HCT116 (cell line): ENCODE data around the gene ANXA6. TPM values are rescaled to one million over a fixed set of nuclear protein-coding genes. Genes with fewer than 3 reads are reported as not detected.

Source experiments
- ATAC-seq: fragments of 200-7000 bp; cut with Tn5 transposase; 2 replicates; pipeline ENCODE4 v1.9.1; 2020; ENCODE audit warnings: mild to moderate bottlenecking, moderate library complexity
- BruUV-seq: library from RNA; stranded (reverse); fragments of 400-500 nt; replicated peaks from 2 replicates; lab custom pipeline; 2021; lab: Mats Ljungman, UMichigan
- CTCF ChIA-PET: fragments of 300-600 bp; sonication (Branson Sonifier 250); formaldehyde crosslinking; loops from one replicate; lab custom pipeline; 2021; ENCODE audit warnings: antibody characterized with exemption; lab: Charles Lee
- POLR2A ChIA-PET: fragments of 300-600, 350-600 bp; sonication (Branson Sonifier 250); formaldehyde crosslinking; loops from one replicate; lab custom pipeline; 2021; ENCODE audit warnings: antibody characterized with exemption; lab: Charles Lee
- RAD21 ChIA-PET, 2 experiments: fragments of 300-600 bp; sonication (Branson Sonifier 250); formaldehyde crosslinking; loops; one replicate each; lab custom pipeline; 2023; ENCODE audit warnings: low total read pairs in 2 of 2; ENCODE audit not compliant: uncharacterized antibody in 2 of 2, unreplicated experiment in 2 of 2, low non-redundant PET in 1 of 2; lab: Charles Lee
- DNase-seq: peaks from one replicate; pipeline ENCODE4 v3.0.0-alpha.2; 2010; ENCODE audit warnings: low read depth, low spot score
- H2AFZ ChIP-seq: fragments of 200-600 bp; shearing (Covaris generic), sonication (generic); 2 replicates; pipeline ENCODE4 v1.6.1; 2017; ENCODE audit warnings: low read depth, mixed run types, mixed read lengths, antibody characterized with exemption, low read length; ENCODE audit not compliant: poor library complexity, severe bottlenecking
- H3K27ac ChIP-seq: 2 replicates; pipeline ENCODE4 v1.5.1; 2012; ENCODE audit warnings: low read depth, low read length
- H3K27me3 ChIP-seq: fragments of 200-600 bp; sonication (generic); 2 replicates; pipeline ENCODE4 v1.6.1; 2016; ENCODE audit warnings: mixed run types, low read length, mixed read lengths; ENCODE audit not compliant: insufficient read depth
- H3K36me3 ChIP-seq, 2 experiments: fragments of 200-500 bp in 1 of 2; fragments of 200-600 bp in 1 of 2; sonication (Bioruptor generic) in 1 of 2; sonication (generic) in 1 of 2; 2 replicates each; pipeline versions ENCODE4 v1.5.1 to v1.6.1; 2014 to 2016; ENCODE audit warnings: low read length in 2 of 2, inconsistent platforms in 1 of 2, mixed read lengths in 1 of 2, mixed run types in 1 of 2; ENCODE audit not compliant: insufficient read depth in 2 of 2, control insufficient read depth in 1 of 2
- H3K4me1 ChIP-seq, 2 experiments: fragments of 200-600 bp in 1 of 2; sonication (generic) in 1 of 2; 2 replicates each; pipeline versions ENCODE4 v1.5.1 to v1.6.1; 2012 to 2017; ENCODE audit warnings: low read length in 2 of 2, inconsistent platforms in 1 of 2, mild to moderate bottlenecking in 1 of 2, mixed read lengths in 1 of 2, mixed run types in 1 of 2, moderate library complexity in 1 of 2; ENCODE audit not compliant: insufficient read depth in 2 of 2, control insufficient read depth in 1 of 2
- H3K4me2 ChIP-seq: fragments of 200-600 bp; sonication (generic); 2 replicates; pipeline ENCODE4 v1.6.1; 2017; ENCODE audit warnings: mixed run types, low read length, mixed read lengths
- H3K4me3 ChIP-seq, 2 experiments: fragments of 200-600 bp in 1 of 2; sonication (generic) in 1 of 2; replicated peaks in 1 of 2; 2 replicates each; pipeline ENCODE4 v1.5.1; 2011 to 2016; ENCODE audit warnings: low read length in 2 of 2, control low read depth in 1 of 2, low read depth in 1 of 2, mild to moderate bottlenecking in 1 of 2, mixed read lengths in 1 of 2, mixed run types in 1 of 2
- H3K79me2 ChIP-seq: fragments of 200-600 bp; sonication (generic); 2 replicates; pipeline ENCODE4 v1.6.1; 2017; ENCODE audit warnings: mild to moderate bottlenecking, mixed run types, low read length, moderate library complexity, mixed read lengths; ENCODE audit not compliant: insufficient read depth
- H3K9ac ChIP-seq: fragments of 200-600 bp; sonication (generic); 2 replicates; pipeline ENCODE4 v1.6.1; 2016; ENCODE audit warnings: low read length, mixed read lengths
- H3K9me2 ChIP-seq: fragments of 200-600 bp; sonication (generic), shearing (Covaris generic); 2 replicates; pipeline ENCODE4 v1.6.1; 2017; ENCODE audit warnings: mixed run types, mild to moderate bottlenecking, moderate library complexity; ENCODE audit not compliant: insufficient read depth
- H3K9me3 ChIP-seq, 2 experiments: fragments of 200-500 bp in 1 of 2; fragments of 200-600 bp in 1 of 2; sonication (Bioruptor generic) in 1 of 2; sonication (generic) in 1 of 2; 2 replicates each; pipeline ENCODE4 v1.6.1; 2014 to 2017; ENCODE audit warnings: low read length in 2 of 2, mixed read lengths in 2 of 2, inconsistent platforms in 1 of 2, low read depth in 1 of 2, mild to moderate bottlenecking in 1 of 2, mixed run types in 1 of 2, moderate library complexity in 1 of 2; ENCODE audit not compliant: control insufficient read depth in 1 of 2, insufficient read depth in 1 of 2
- H4K20me1 ChIP-seq: fragments of 200-600 bp; sonication (generic), shearing (Covaris generic); 2 replicates; pipeline ENCODE4 v1.6.1; 2017; ENCODE audit warnings: mixed run types, mild to moderate bottlenecking, moderate library complexity; ENCODE audit not compliant: insufficient read depth
- CBX3 ChIP-seq: IDR thresholded peaks from 2 replicates; pipeline ENCODE4 v1.6.1; 2012; ENCODE audit warnings: low read depth
- FOSL1 ChIP-seq: IDR thresholded peaks from 2 replicates; pipeline ENCODE4 v1.6.1; 2012; ENCODE audit warnings: low read depth
- POLR2AphosphoS5 ChIP-seq: IDR thresholded peaks from 2 replicates; pipeline ENCODE4 v1.6.1; 2011; ENCODE audit warnings: mild to moderate bottlenecking, low read depth, low read length, moderate library complexity
- RAD21 ChIP-seq: IDR thresholded peaks from 2 replicates; pipeline ENCODE4 v1.6.1; 2012; ENCODE audit warnings: low read depth, mild to moderate bottlenecking
- SP1 ChIP-seq: IDR thresholded peaks from 2 replicates; pipeline ENCODE4 v1.6.1; 2012; ENCODE audit warnings: low read depth
- YY1 ChIP-seq: IDR thresholded peaks from 2 replicates; pipeline ENCODE4 v1.6.1; 2011; ENCODE audit warnings: low read length, low read depth, moderate library complexity, mild to moderate bottlenecking; ENCODE audit not compliant: insufficient replicate concordance; ENCODE audit errors: extremely low read depth
- ZFX ChIP-seq: fragments of 450-650 bp; IDR thresholded peaks from 2 replicates; pipeline ENCODE4 v1.6.1; 2017
- intact Hi-C: fragments of 100-400 bp; cut with micrococcal nuclease; formaldehyde crosslinking; loops from 2 replicates; pipeline ENCODE4 v1.10.0; 2022
- total RNA-seq: library from RNA; stranded (reverse); gene quantifications from one replicate; pipeline ENCODE4 v1.2.1, GENCODE V29; 2021; ENCODE audit not compliant: unreplicated experiment
- TF ChIP-seq, protein P1 (sequence below): IDR thresholded peaks from 2 replicates; pipeline ENCODE4 v1.6.1; 2011; ENCODE audit warnings: mild to moderate bottlenecking, low read length, moderate library complexity; ENCODE audit not compliant: insufficient replicate concordance; ENCODE audit errors: extremely low read depth
- TF ChIP-seq, protein P2 (sequence below): IDR thresholded peaks from 2 replicates; pipeline ENCODE4 v1.6.1; 2012; ENCODE audit warnings: low read depth

ANXA6 gene
- total RNA-seq, 1 experiment from 2014 or later, result 71.9 TPM

- Histone ChIP-seq H2AFZ (peak within 1 kb of the TSS; percentile 76), H3K36me3 (no peaks in the 10 kb centered on the region), H3K4me1 (peaks cover 16 to 48% of the 10 kb centered on the region in 2 experiments), H3K79me2 (peaks cover 21% of the 10 kb centered on the region; the same call in 1 of the 2 replicates), H3K4me3 (peak within 1 kb of the TSS; percentile 78 to 86), H3K27ac (peak within 1 kb of the TSS; percentile 94), H3K4me2 (peak within 1 kb of the TSS; percentile 97), H3K9ac (peak within 1 kb of the TSS; percentile 85), H3K9me2 (no peaks in the 10 kb centered on the region), H4K20me1 (no peaks in the 10 kb centered on the region), H3K9me3 (no peaks in the 10 kb centered on the region), H3K27me3 (no peaks in the 10 kb centered on the region)
- DNase-seq (peak; percentile 58), ATAC-seq (peak; percentile 95)
- ChIA-PET POLR2A (interaction anchor here (1.3 to 1.7 kb wide), 2 partner anchors 9 to 37 kb away, joined by 4 read pairs; no protein-coding TSS in a partner anchor), CTCF (interaction anchor here (1.0 to 1.2 kb wide), 2 partner anchors 10 to 29 kb away, joined by 4 read pairs; no protein-coding TSS in a partner anchor), RAD21 (no interaction called here)
- intact Hi-C loops, result no loop called here
- no peak for TF ChIP-seq FOSL1
- TF ChIP-seq ZFX, result peak; percentile 92
- TF ChIP-seq CBX3, result no peak
- peak; percentile 67 for TF ChIP-seq POLR2AphosphoS5
- TF ChIP-seq, protein P1, sequence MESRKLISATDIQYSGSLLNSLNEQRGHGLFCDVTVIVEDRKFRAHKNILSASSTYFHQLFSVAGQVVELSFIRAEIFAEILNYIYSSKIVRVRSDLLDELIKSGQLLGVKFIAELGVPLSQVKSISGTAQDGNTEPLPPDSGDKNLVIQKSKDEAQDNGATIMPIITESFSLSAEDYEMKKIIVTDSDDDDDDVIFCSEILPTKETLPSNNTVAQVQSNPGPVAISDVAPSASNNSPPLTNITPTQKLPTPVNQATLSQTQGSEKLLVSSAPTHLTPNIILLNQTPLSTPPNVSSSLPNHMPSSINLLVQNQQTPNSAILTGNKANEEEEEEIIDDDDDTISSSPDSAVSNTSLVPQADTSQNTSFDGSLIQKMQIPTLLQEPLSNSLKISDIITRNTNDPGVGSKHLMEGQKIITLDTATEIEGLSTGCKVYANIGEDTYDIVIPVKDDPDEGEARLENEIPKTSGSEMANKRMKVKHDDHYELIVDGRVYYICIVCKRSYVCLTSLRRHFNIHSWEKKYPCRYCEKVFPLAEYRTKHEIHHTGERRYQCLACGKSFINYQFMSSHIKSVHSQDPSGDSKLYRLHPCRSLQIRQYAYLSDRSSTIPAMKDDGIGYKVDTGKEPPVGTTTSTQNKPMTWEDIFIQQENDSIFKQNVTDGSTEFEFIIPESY, result peak; percentile 42
- TF ChIP-seq, protein P2, sequence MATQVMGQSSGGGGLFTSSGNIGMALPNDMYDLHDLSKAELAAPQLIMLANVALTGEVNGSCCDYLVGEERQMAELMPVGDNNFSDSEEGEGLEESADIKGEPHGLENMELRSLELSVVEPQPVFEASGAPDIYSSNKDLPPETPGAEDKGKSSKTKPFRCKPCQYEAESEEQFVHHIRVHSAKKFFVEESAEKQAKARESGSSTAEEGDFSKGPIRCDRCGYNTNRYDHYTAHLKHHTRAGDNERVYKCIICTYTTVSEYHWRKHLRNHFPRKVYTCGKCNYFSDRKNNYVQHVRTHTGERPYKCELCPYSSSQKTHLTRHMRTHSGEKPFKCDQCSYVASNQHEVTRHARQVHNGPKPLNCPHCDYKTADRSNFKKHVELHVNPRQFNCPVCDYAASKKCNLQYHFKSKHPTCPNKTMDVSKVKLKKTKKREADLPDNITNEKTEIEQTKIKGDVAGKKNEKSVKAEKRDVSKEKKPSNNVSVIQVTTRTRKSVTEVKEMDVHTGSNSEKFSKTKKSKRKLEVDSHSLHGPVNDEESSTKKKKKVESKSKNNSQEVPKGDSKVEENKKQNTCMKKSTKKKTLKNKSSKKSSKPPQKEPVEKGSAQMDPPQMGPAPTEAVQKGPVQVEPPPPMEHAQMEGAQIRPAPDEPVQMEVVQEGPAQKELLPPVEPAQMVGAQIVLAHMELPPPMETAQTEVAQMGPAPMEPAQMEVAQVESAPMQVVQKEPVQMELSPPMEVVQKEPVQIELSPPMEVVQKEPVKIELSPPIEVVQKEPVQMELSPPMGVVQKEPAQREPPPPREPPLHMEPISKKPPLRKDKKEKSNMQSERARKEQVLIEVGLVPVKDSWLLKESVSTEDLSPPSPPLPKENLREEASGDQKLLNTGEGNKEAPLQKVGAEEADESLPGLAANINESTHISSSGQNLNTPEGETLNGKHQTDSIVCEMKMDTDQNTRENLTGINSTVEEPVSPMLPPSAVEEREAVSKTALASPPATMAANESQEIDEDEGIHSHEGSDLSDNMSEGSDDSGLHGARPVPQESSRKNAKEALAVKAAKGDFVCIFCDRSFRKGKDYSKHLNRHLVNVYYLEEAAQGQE, result no peak
- TF ChIP-seq SP1, result no peak
- no peak for TF ChIP-seq RAD21
- no peak for TF ChIP-seq YY1
- no TSS peak for BruUV-seq
These were observed 76.8 kb downstream of the ANXA6 start, which contains the start of gene TNIP1 for GRCh38 chr5:151080613-151081430. Gene TNIP1, minus strand, starts transcription at chr5:151081034. Its CDS starts 15,939 bp downstream, at chr5:151065095.
